H1 (cell line): ENCODE measurements around the gene NBAS.

ENCODE experiments used
- CHD1 ChIP-seq: IDR thresholded peaks from 2 replicates; pipeline ENCODE4 v1.6.1; 2012; ENCODE audit warnings: low read depth, low read length, improper control_type of control experiment
- EZH2 ChIP-seq: fragments of 200-600 bp; sonication (generic); IDR thresholded peaks from 2 replicates; pipeline ENCODE4 v1.7.1; 2012; ENCODE audit warnings: low read depth, mild to moderate bottlenecking, moderate library complexity, low read length, inconsistent platforms; ENCODE audit not compliant: severe bottlenecking
- JUN ChIP-seq: IDR thresholded peaks from 2 replicates; pipeline ENCODE4 v1.6.1; 2011; ENCODE audit warnings: low read depth, mild to moderate bottlenecking, improper control_type of control experiment, low read length
- POLR2A ChIP-seq, 2 experiments: IDR thresholded peaks; 1 replicate in 1 of 2; 2 replicates in 1 of 2; pipeline ENCODE4 v1.6.1; 2011; ENCODE audit warnings: low read depth in 2 of 2, low read length in 2 of 2, mild to moderate bottlenecking in 2 of 2; ENCODE audit errors: control extremely low read depth in 1 of 2
- POLR2AphosphoS5 ChIP-seq: IDR thresholded peaks from 2 replicates; pipeline ENCODE4 v1.6.1; 2011; ENCODE audit warnings: low read depth, low read length
- RAD21 ChIP-seq, 2 experiments: IDR thresholded peaks in 1 of 2; conservative IDR thresholded peaks in 1 of 2; 2 replicates each; pipeline ENCODE4 v1.6.1; 2011; ENCODE audit warnings: low read depth in 2 of 2, low read length in 2 of 2, improper control_type of control experiment in 1 of 2, inconsistent platforms in 1 of 2, mild to moderate bottlenecking in 1 of 2, moderate library complexity in 1 of 2
- RNF2 ChIP-seq: fragments of 200-900, 300-1000 bp; sonication (generic); IDR thresholded peaks from 2 replicates; pipeline ENCODE4 v1.7.1; 2016; ENCODE audit warnings: borderline replicate concordance, low read depth, mild to moderate bottlenecking, antibody characterized with exemption, low read length; ENCODE audit not compliant: poor library complexity, severe bottlenecking; ENCODE audit errors: missing control alignments
- SIN3A ChIP-seq, 2 experiments: IDR thresholded peaks in 1 of 2; conservative IDR thresholded peaks in 1 of 2; 2 replicates each; pipeline ENCODE4 v1.6.1; 2011 to 2012; ENCODE audit warnings: low read length in 2 of 2, improper control_type of control experiment in 1 of 2, low read depth in 1 of 2, mild to moderate bottlenecking in 1 of 2
- TAF1 ChIP-seq: IDR thresholded peaks from 2 replicates; pipeline ENCODE4 v1.6.1; 2011; ENCODE audit warnings: mild to moderate bottlenecking, low read depth, low read length
- TEAD4 ChIP-seq: IDR thresholded peaks from 2 replicates; pipeline ENCODE4 v1.6.1; 2012; ENCODE audit warnings: low read depth, low read length, inconsistent platforms, mixed read lengths
- TF ChIP-seq, protein P1 (sequence below): IDR thresholded peaks from 2 replicates; pipeline ENCODE4 v1.6.1; 2011; ENCODE audit warnings: low read depth, mild to moderate bottlenecking, low read length; ENCODE audit not compliant: insufficient read depth
- TF ChIP-seq, protein P2 (sequence below): IDR thresholded peaks from 2 replicates; pipeline ENCODE4 v1.6.1; 2012; ENCODE audit warnings: low read length, inconsistent platforms
- TF ChIP-seq, protein P3 (sequence below): IDR thresholded peaks from 2 replicates; pipeline ENCODE4 v1.6.1; 2012; ENCODE audit warnings: inconsistent platforms
- TF ChIP-seq, protein P4 (sequence below), 3 experiments: IDR thresholded peaks; 1 replicate in 2 of 3; 2 replicates in 1 of 3; pipeline versions ENCODE4 v1.5.1 to v1.6.1; 2011; ENCODE audit warnings: low read length in 3 of 3, mild to moderate bottlenecking in 3 of 3, inconsistent platforms in 2 of 3, low read depth in 1 of 3, moderate library complexity in 1 of 3; ENCODE audit not compliant: insufficient read depth in 1 of 3; ENCODE audit errors: control extremely low read depth in 1 of 3

DNA sequence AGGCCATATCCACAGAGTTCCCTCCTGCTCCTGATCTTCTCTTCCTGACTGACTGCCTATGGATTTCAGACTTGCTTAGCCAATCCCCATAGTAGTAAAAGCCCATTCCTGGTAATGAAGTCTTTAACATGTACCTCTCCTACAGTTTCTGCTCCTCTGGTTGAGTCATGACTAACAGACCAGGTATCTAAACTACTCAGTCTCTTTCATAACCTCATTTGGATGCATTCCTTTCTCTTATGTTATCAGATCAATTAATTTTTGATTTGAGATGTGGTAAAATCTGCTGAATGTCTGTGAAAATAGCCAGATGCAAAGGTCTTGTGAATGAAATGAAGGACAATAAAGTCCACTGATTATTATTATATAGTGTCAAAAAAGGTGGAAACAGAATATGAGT is 198.0 kb downstream of the NBAS start:
- TF ChIP-seq RNF2 = no peak
- TF ChIP-seq, protein P1, sequence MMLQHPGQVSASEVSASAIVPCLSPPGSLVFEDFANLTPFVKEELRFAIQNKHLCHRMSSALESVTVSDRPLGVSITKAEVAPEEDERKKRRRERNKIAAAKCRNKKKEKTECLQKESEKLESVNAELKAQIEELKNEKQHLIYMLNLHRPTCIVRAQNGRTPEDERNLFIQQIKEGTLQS = no peak
- TF ChIP-seq POLR2AphosphoS5 = no peak
- TF ChIP-seq SIN3A (conservative IDR thresholded peaks at IDR 0.05 in 1 of 2, IDR thresholded peaks at IDR 0.05 in 1 of 2; ENCODE audit: low read depth in 1 of 2, low read length in 2 of 2) = no peak
- no peak for TF ChIP-seq TAF1
- no peak for TF ChIP-seq RAD21 (IDR thresholded peaks at IDR 0.05 in 1 of 2, conservative IDR thresholded peaks at IDR 0.05 in 1 of 2; ENCODE audit: low read depth in 2 of 2, low read length in 2 of 2)
- TF ChIP-seq, protein P2, sequence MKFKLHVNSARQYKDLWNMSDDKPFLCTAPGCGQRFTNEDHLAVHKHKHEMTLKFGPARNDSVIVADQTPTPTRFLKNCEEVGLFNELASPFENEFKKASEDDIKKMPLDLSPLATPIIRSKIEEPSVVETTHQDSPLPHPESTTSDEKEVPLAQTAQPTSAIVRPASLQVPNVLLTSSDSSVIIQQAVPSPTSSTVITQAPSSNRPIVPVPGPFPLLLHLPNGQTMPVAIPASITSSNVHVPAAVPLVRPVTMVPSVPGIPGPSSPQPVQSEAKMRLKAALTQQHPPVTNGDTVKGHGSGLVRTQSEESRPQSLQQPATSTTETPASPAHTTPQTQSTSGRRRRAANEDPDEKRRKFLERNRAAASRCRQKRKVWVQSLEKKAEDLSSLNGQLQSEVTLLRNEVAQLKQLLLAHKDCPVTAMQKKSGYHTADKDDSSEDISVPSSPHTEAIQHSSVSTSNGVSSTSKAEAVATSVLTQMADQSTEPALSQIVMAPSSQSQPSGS = no peak
- TF ChIP-seq, protein P3, sequence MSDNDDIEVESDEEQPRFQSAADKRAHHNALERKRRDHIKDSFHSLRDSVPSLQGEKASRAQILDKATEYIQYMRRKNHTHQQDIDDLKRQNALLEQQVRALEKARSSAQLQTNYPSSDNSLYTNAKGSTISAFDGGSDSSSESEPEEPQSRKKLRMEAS = no peak
- no peak for TF ChIP-seq POLR2A (IDR thresholded peaks at IDR 0.05; ENCODE audit: control extremely low read depth in 1 of 2, low read depth in 2 of 2, low read length in 2 of 2)
- no peak for TF ChIP-seq CHD1
- no peak for TF ChIP-seq EZH2
- TF ChIP-seq TEAD4 = no peak
- TF ChIP-seq JUN = no peak
- TF ChIP-seq, protein P4, sequence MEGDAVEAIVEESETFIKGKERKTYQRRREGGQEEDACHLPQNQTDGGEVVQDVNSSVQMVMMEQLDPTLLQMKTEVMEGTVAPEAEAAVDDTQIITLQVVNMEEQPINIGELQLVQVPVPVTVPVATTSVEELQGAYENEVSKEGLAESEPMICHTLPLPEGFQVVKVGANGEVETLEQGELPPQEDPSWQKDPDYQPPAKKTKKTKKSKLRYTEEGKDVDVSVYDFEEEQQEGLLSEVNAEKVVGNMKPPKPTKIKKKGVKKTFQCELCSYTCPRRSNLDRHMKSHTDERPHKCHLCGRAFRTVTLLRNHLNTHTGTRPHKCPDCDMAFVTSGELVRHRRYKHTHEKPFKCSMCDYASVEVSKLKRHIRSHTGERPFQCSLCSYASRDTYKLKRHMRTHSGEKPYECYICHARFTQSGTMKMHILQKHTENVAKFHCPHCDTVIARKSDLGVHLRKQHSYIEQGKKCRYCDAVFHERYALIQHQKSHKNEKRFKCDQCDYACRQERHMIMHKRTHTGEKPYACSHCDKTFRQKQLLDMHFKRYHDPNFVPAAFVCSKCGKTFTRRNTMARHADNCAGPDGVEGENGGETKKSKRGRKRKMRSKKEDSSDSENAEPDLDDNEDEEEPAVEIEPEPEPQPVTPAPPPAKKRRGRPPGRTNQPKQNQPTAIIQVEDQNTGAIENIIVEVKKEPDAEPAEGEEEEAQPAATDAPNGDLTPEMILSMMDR (IDR thresholded peaks at IDR 0.05; ENCODE audit: control extremely low read depth in 1 of 3, insufficient read depth in 1 of 3, low read depth in 1 of 3, low read length in 3 of 3) = no peak
